ENCODE measurements around the gene SH3RF3. TPM values are rescaled to one million over a fixed set of nuclear protein-coding genes. Genes with fewer than 3 reads are reported as not detected.

Gene SH3RF3
- total RNA-seq, 4 donors from 2014 or later: 5.3 to 10.0 (median 8.0) TPM

DNA sequence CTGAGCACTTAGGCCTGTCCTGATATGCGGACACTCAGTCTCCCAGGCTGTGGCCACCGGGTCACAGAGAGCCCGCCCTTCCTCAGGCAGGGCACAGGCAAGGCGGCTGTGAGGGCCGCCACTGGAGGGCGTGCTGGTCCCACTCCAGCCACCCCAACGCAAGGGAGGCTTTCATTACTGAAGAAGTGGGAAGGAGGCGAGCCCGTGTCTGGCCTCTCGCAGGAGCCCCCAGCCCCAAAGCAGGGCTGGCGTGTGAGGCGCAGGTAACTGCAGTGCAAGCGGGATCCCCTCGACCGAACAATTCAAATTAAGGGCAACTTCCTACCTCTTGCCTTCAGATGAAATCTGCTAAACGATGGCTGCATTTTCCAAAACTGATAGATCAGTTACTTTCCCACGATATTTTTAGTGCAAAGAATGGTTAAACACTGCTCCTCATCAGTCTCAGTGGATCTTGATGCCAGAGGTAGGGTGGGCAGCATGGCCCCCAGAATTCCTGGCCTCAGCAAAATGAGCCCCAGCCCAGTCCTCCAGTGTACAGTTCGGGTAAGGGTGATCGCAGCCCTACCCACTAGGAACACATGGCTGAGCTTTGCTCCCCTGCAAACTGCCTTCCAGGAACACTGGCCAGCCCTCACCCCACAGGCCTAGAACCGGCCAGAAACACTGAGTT lies 387.6 kb downstream of the SH3RF3 start:
- TF ChIP-seq, protein P1, sequence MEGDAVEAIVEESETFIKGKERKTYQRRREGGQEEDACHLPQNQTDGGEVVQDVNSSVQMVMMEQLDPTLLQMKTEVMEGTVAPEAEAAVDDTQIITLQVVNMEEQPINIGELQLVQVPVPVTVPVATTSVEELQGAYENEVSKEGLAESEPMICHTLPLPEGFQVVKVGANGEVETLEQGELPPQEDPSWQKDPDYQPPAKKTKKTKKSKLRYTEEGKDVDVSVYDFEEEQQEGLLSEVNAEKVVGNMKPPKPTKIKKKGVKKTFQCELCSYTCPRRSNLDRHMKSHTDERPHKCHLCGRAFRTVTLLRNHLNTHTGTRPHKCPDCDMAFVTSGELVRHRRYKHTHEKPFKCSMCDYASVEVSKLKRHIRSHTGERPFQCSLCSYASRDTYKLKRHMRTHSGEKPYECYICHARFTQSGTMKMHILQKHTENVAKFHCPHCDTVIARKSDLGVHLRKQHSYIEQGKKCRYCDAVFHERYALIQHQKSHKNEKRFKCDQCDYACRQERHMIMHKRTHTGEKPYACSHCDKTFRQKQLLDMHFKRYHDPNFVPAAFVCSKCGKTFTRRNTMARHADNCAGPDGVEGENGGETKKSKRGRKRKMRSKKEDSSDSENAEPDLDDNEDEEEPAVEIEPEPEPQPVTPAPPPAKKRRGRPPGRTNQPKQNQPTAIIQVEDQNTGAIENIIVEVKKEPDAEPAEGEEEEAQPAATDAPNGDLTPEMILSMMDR (IDR thresholded peaks at IDR 0.05; ENCODE audit: low read depth): no peak

DNA sequence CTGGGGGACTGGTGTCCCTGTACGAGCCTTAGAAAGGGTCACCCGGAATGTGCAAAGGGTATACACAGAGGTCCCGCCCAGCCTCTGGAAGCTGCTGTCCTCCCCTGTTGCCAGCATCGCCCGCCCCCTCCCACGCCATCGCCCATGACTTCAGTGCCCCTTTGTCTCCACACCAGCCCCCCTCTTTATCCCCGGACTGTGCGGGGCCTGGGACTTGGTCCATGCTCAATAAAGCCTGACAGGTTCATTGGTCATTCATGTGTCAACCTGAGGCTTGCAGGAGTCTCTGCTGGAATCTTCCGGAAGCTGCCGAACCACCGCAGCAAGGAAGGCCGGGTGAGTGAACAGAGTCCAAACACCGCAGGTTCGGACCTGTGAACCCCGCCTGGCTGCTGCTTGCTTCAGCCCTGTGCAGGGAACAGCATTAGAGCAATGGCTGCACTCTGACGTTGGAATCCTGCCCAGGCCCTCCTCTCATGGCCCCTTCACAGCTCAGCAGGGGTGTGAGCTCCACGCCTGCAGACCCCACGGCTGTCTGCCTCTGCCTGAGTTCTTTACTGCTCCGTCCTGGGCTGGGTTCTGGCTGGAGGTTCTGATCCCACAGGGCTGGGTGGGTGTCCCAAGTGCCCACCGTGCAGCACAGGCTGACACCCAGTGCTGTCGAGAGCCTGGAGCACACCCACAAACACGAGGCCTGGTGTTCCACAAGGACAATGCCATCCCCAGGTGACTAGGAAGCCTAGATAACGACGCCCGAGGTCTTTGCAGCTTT lies 388.3 kb downstream of the SH3RF3 start:
- TF ChIP-seq, protein P1 (IDR thresholded peaks at IDR 0.05; ENCODE audit: low read depth): no peak

DNA sequence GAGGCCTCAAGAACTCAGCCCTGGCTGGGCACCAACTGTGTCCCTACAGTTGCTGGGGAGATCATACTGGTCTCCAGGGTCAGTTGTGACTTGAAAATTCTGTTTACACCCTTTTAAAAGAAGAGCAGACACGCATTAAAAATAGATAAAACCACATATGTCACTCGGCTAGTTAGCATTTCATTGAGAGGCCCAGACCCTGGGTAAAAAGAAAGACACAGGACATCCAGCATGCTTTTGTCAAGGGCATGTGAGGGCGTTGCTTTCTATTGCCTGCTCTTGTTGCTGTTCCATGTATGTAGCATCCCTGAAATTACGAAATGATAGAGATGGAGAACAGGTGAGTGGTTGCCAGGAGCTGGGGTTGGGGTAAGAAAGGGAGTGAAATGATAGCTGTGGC lies 390.5 kb downstream of the SH3RF3 start:
- TF ChIP-seq, protein P1 (IDR thresholded peaks at IDR 0.05; ENCODE audit: low read depth): no peak

DNA sequence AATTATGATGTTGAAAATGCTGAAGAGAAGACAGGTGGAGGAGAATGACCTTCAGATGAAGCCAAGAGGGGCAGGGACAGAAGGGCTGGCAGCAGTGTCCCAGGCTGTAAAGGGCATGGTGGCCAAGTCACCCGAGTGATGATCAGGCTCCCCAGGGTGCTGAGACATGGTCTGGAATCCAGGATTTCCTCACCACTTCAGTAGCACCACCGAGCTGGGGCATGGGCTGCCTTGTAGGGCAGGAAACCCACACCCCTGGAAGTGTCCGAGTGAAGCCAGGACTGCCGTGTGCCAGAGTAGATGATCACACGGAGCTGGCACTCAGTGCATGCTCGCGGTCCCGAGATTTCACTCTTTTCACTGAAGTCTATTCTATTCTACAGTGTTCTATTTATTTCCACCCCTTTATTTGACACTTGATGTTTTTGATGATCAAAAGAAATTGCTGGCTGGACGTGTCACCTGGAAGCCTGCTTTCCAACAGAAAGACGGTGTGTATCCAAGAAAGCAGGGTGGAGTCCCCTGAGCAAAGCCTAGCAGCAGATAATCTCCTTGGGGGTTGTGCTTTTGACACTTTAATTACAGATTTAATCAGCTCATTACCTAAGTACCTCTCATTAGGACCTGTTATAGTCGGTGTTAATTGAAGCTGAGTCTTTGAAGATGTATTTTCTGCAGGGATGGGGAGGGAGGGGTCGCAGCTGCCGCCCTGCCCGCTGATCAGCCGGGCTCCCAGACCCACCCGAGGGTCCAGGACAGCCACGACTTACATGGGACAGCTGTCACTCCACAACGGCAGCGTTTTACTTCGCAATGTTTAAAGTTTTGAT lies 392.4 kb downstream of the SH3RF3 start:
- TF ChIP-seq, protein P1 (IDR thresholded peaks at IDR 0.05; ENCODE audit: low read depth): no peak

DNA sequence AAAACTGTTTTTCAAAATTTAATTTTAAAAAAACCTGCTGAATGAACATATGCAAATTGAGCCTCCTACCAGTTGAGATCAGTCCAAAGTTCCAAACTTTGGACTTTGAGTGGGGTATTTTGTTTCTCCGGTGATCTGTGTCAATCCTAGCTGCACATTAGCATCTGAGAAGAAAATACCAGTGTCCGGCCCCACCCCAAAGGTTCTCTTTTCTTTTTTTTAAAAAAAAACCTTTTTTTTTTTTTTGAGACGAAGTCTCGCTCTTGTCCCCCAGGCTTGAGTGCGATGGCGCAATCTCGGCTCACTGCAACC lies 393.0 kb downstream of the SH3RF3 start:
- TF ChIP-seq, protein P1 (IDR thresholded peaks at IDR 0.05; ENCODE audit: low read depth): no peak

DNA sequence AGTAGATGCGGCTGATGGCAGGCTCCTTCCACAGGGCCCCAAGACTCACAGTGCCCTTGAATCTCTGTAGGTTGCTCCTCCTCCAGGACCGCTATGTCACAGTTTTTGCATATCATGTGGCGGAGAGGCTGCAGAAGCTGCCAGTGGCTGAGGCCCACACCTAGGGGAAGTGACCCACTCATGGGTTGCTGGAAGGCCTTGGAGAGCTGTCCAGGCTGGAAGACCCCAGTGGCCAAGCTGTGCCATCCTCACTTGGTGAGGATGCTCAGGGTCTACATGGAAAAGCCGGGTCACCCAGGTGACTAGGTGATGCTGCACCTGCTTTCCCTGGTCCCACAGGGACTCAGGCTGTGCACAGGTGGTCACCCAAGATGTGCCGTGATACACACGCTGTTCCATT lies 394.1 kb downstream of the SH3RF3 start:
- TF ChIP-seq, protein P1 (IDR thresholded peaks at IDR 0.05; ENCODE audit: low read depth): no peak
